HEK293T (cell line): ENCODE data around the gene PMPCB.

Source experiments
- BHLHE40 ChIP-seq: fragments of 450-650 bp; IDR thresholded peaks from 2 replicates; pipeline ENCODE4 v1.6.1; 2016; ENCODE audit warnings: mild to moderate bottlenecking, moderate library complexity, borderline replicate concordance
- ELF4 ChIP-seq: fragments of 450-650 bp; IDR thresholded peaks from 2 replicates; pipeline ENCODE4 v1.6.1; 2017; ENCODE audit warnings: antibody characterized with exemption
- FOXA1 ChIP-seq: fragments of 450-650 bp; IDR thresholded peaks from 2 replicates; pipeline ENCODE4 v1.6.1; 2016; ENCODE audit warnings: mild to moderate bottlenecking
- FOXK2 ChIP-seq: fragments of 450-650 bp; IDR thresholded peaks from 2 replicates; pipeline ENCODE4 v1.6.1; 2016; ENCODE audit warnings: mild to moderate bottlenecking
- FOXM1 ChIP-seq: fragments of 450-650 bp; IDR thresholded peaks from 2 replicates; pipeline ENCODE4 v1.6.1; 2017; ENCODE audit warnings: mild to moderate bottlenecking, borderline replicate concordance
- HDGF ChIP-seq: fragments of 450-650 bp; IDR thresholded peaks from 2 replicates; pipeline ENCODE4 v1.6.1; 2017; ENCODE audit warnings: antibody characterized with exemption, borderline replicate concordance
- L3MBTL2 ChIP-seq: fragments of 450-650 bp; conservative IDR thresholded peaks from 2 replicates; pipeline ENCODE4 v1.6.1; 2016; ENCODE audit warnings: mild to moderate bottlenecking
- NFRKB ChIP-seq: fragments of 450-650 bp; IDR thresholded peaks from 2 replicates; pipeline ENCODE4 v1.6.1; 2016; ENCODE audit warnings: mild to moderate bottlenecking, moderate library complexity
- PKNOX1 ChIP-seq: fragments of 450-650 bp; IDR thresholded peaks from 2 replicates; pipeline ENCODE4 v1.6.1; 2016
- SP1 ChIP-seq: fragments of 450-650 bp; IDR thresholded peaks from 2 replicates; pipeline ENCODE4 v1.6.1; 2017
- SUZ12 ChIP-seq: fragments of 450-650 bp; IDR thresholded peaks from 2 replicates; pipeline ENCODE4 v1.6.1; 2016; ENCODE audit warnings: mild to moderate bottlenecking
- TARDBP ChIP-seq: fragments of 450-650 bp; IDR thresholded peaks from 2 replicates; pipeline ENCODE4 v1.6.1; 2016
- ZNF384 ChIP-seq: fragments of 450-650 bp; IDR thresholded peaks from 2 replicates; pipeline ENCODE4 v1.6.1; 2016

- TF ChIP-seq HDGF (no peak), BHLHE40 (no peak), FOXM1 (no peak), ELF4 (no peak), SP1 (no peak), PKNOX1 (no peak), NFRKB (no peak), FOXK2 (no peak), SUZ12 (no peak), ZNF384 (no peak), L3MBTL2 (no peak), TARDBP (no peak), FOXA1 (no peak)
These were observed 51.2 kb downstream of the PMPCB start for GRCh38 chr7:103348452-103348851.
